Measurements from ENCODE around the gene DNAH17.

DNAH17 gene

GRCh38 chr17:78559749-78560368 is 17.3 kb downstream of the DNAH17 start:
- peak; percentile 25; the same call in 1 of the 2 replicates for TF ChIP-seq CTCF (IDR thresholded peaks at IDR 0.05; ENCODE audit: control insufficient read depth, extremely low read depth, insufficient read depth)
- H3K4me3 ChIP-seq (ENCODE audit: low read depth, low read length) = no peak overlapping the region
- no peak for DNase-seq (ENCODE audit: low read depth)

- no peak for DNase-seq (ENCODE audit: low read depth)
- no peak for TF ChIP-seq CTCF (IDR thresholded peaks at IDR 0.05; ENCODE audit: control insufficient read depth, extremely low read depth, insufficient read depth)
- no peak overlapping the region for H3K4me3 ChIP-seq (ENCODE audit: low read depth, low read length)
Observed at GRCh38 chr17:78558989-78559388, 18.2 kb downstream of the DNAH17 start.

GRCh38 chr17:78558181-78558850 is 18.9 kb downstream of the DNAH17 start:
- no peak for DNase-seq (ENCODE audit: low read depth)
- no peak for TF ChIP-seq CTCF (IDR thresholded peaks at IDR 0.05; ENCODE audit: control insufficient read depth, extremely low read depth, insufficient read depth)
- no peak overlapping the region for H3K4me3 ChIP-seq (ENCODE audit: low read depth, low read length)

- DNase-seq (ENCODE audit: low read depth) = no peak
- H3K4me3 ChIP-seq (ENCODE audit: low read depth, low read length) = no peak overlapping the region
- no peak for TF ChIP-seq CTCF (IDR thresholded peaks at IDR 0.05; ENCODE audit: control insufficient read depth, extremely low read depth, insufficient read depth)
Observed at GRCh38 chr17:78557598-78558039, 19.6 kb downstream of the DNAH17 start.

- TF ChIP-seq CTCF (IDR thresholded peaks at IDR 0.05; ENCODE audit: control insufficient read depth, extremely low read depth, insufficient read depth) = no peak
- H3K4me3 ChIP-seq (ENCODE audit: low read depth, low read length) = no peak overlapping the region
- DNase-seq (ENCODE audit: low read depth) = no peak
Observed at GRCh38 chr17:78556812-78557211, 20.4 kb downstream of the DNAH17 start.

- TF ChIP-seq CTCF (IDR thresholded peaks at IDR 0.05; ENCODE audit: control insufficient read depth, extremely low read depth, insufficient read depth) = no peak
- no peak for DNase-seq (ENCODE audit: low read depth)
Observed at GRCh38 chr17:78555746-78556401, 21.3 kb downstream of the DNAH17 start.

More at GRCh38 chr17:78555746-78556401, 21.3 kb downstream of the DNAH17 start:
- H3K4me3 ChIP-seq (ENCODE audit: low read depth, low read length) = no peak overlapping the region

Measured in LNCaP clone FGC (cell line).